H1 (cell line): ENCODE results near the gene MTG1. TPM values are rescaled to one million over a fixed set of nuclear protein-coding genes. Genes with fewer than 3 reads are reported as not detected.

Experiments used
- CTCF ChIA-PET: fragments of 300-600 bp; sonication (Branson Sonifier 250); formaldehyde crosslinking; loops from one replicate; lab custom pipeline; 2021; ENCODE audit not compliant: partially characterized antibody; lab: Charles Lee
- POLR2A ChIA-PET: fragments of 300-600 bp; sonication (Branson Sonifier 250); formaldehyde crosslinking; loops from one replicate; lab custom pipeline; 2021; ENCODE audit warnings: inconsistent platforms; ENCODE audit not compliant: partially characterized antibody; lab: Charles Lee
- DNase-seq, 2 experiments: peaks; one replicate each; pipeline versions ENCODE4 v3.0.0 to v3.0.0-alpha.2; 2010 to 2022; ENCODE audit warnings: low spot score in 2 of 2, low read depth in 1 of 2, mixed read lengths in 1 of 2
- FAIRE-seq: peaks from 2 replicates; lab custom pipeline; 2011; peaks lifted over from hg19 to GRCh38; lab: Jason Lieb, UNC
- H2AFZ ChIP-seq: 2 replicates; pipeline ENCODE4 v1.8.1; 2012; ENCODE audit warnings: low read length, inconsistent platforms
- H2AK5ac ChIP-seq: 2 replicates; pipeline ENCODE4 v1.6.1; 2013; ENCODE audit warnings: low read depth, low read length
- H2BK120ac ChIP-seq: replicated peaks from 2 replicates; pipeline ENCODE3; 2013; ENCODE audit warnings: low read depth, low read length, inconsistent platforms
- H2BK12ac ChIP-seq: 2 replicates; pipeline ENCODE4 v1.6.1; 2013; ENCODE audit warnings: low read depth, low read length
- H2BK15ac ChIP-seq: 2 replicates; pipeline ENCODE4 v1.6.1; 2013; ENCODE audit warnings: low read length
- H2BK20ac ChIP-seq: 2 replicates; pipeline ENCODE4 v1.6.1; 2013; ENCODE audit warnings: low read length
- H2BK5ac ChIP-seq: 2 replicates; pipeline ENCODE4 v1.6.1; 2013; ENCODE audit warnings: low read depth, low read length
- H3K14ac ChIP-seq: 2 replicates; pipeline ENCODE4 v1.6.1; 2013; ENCODE audit warnings: inconsistent platforms; ENCODE audit not compliant: insufficient read length
- H3K18ac ChIP-seq: 2 replicates; pipeline ENCODE4 v1.6.1; 2013; ENCODE audit warnings: low read length; ENCODE audit errors: extremely low read depth
- H3K23ac ChIP-seq: 2 replicates; pipeline ENCODE4 v1.6.1; 2013; ENCODE audit warnings: inconsistent platforms; ENCODE audit not compliant: insufficient read length
- H3K23me2 ChIP-seq: 2 replicates; pipeline ENCODE4 v1.6.1; 2013; ENCODE audit warnings: low read depth, low read length
- H3K27ac ChIP-seq: 2 replicates; pipeline ENCODE4 v1.6.1; 2011; ENCODE audit warnings: low read depth, low read length, inconsistent platforms
- H3K27me3 ChIP-seq, 4 experiments: replicated peaks in 1 of 4; 1 replicate in 1 of 4; 2 replicates in 3 of 4; pipeline versions ENCODE4 v1.6.1 to v1.8.1; 2011 to 2013; ENCODE audit warnings: low read length in 3 of 4, mild to moderate bottlenecking in 3 of 4, inconsistent platforms in 2 of 4, mixed read lengths in 2 of 4, moderate library complexity in 1 of 4; ENCODE audit not compliant: control insufficient read depth in 3 of 4, insufficient read depth in 3 of 4; ENCODE audit errors: extremely low read depth in 1 of 4
- H3K36me3 ChIP-seq, 4 experiments: 2 replicates each; pipeline versions ENCODE4 v1.6.1 to v1.8.1; 2011 to 2013; ENCODE audit warnings: mild to moderate bottlenecking in 4 of 4, low read length in 3 of 4, moderate library complexity in 2 of 4, control low read depth in 1 of 4, inconsistent platforms in 1 of 4; ENCODE audit not compliant: insufficient read depth in 4 of 4, control insufficient read depth in 2 of 4
- H3K4ac ChIP-seq: replicated peaks from 2 replicates; pipeline ENCODE3; 2013; ENCODE audit warnings: low read length, low read depth, mixed read lengths, inconsistent platforms; ENCODE audit not compliant: insufficient read length
- H3K4me1 ChIP-seq, 4 experiments: replicated peaks in 1 of 4; 1 replicate in 1 of 4; 2 replicates in 3 of 4; pipeline versions ENCODE4 v1.6.1 to v1.8.1; 2011 to 2013; ENCODE audit warnings: low read length in 3 of 4, inconsistent platforms in 2 of 4, mixed read lengths in 1 of 4; ENCODE audit not compliant: insufficient read depth in 4 of 4, control insufficient read depth in 3 of 4
- H3K4me2 ChIP-seq, 2 experiments: 2 replicates each; pipeline versions ENCODE4 v1.6.1 to v1.8.1; 2011 to 2013; ENCODE audit warnings: low read depth in 2 of 2, low read length in 2 of 2, control low read depth in 1 of 2, inconsistent platforms in 1 of 2, mild to moderate bottlenecking in 1 of 2; ENCODE audit not compliant: insufficient read depth in 1 of 2
- H3K4me3 ChIP-seq, 4 experiments: fragments of 200-600, 300-600 bp in 1 of 4; sonication (generic), shearing (Covaris generic), sonication (Bioruptor Twin) in 1 of 4; 2 replicates each; pipeline versions ENCODE4 v1.5.1 to v1.8.1; 2011 to 2016; ENCODE audit warnings: low read length in 4 of 4, low read depth in 3 of 4, control low read depth in 2 of 4, inconsistent platforms in 2 of 4, mild to moderate bottlenecking in 2 of 4, mixed read lengths in 1 of 4, moderate library complexity in 1 of 4; ENCODE audit not compliant: insufficient read depth in 2 of 4; ENCODE audit errors: extremely low read depth in 1 of 4
- H3K56ac ChIP-seq: replicated peaks from 2 replicates; pipeline ENCODE3; 2013; ENCODE audit warnings: low read depth, mild to moderate bottlenecking, mixed read lengths, low read length, inconsistent platforms; ENCODE audit not compliant: insufficient read length
- H3K79me1 ChIP-seq: 2 replicates; pipeline ENCODE4 v1.6.1; 2013; ENCODE audit warnings: low read depth, low read length, control low read depth
- H3K79me2 ChIP-seq, 2 experiments: 2 replicates each; pipeline versions ENCODE4 v1.6.1 to v1.8.1; 2012 to 2013; ENCODE audit warnings: low read length in 2 of 2, mild to moderate bottlenecking in 2 of 2, inconsistent platforms in 1 of 2; ENCODE audit not compliant: insufficient read depth in 2 of 2, control insufficient read depth in 1 of 2
- H3K9ac ChIP-seq, 4 experiments: replicated peaks in 1 of 4; 1 replicate in 1 of 4; 2 replicates in 3 of 4; pipeline versions ENCODE4 v1.6.1 to v1.8.1; 2011 to 2013; ENCODE audit warnings: low read depth in 3 of 4, low read length in 3 of 4, control low read depth in 2 of 4, mild to moderate bottlenecking in 2 of 4, moderate library complexity in 2 of 4, inconsistent platforms in 1 of 4; ENCODE audit errors: extremely low read depth in 1 of 4
- H3K9me3 ChIP-seq, 2 experiments: 2 replicates each; pipeline versions ENCODE4 v1.6.1 to v1.8.1; 2012 to 2013; ENCODE audit warnings: mild to moderate bottlenecking in 2 of 2, moderate library complexity in 2 of 2, control low read depth in 1 of 2, inconsistent platforms in 1 of 2, low read depth in 1 of 2, low read length in 1 of 2, mixed read lengths in 1 of 2; ENCODE audit not compliant: insufficient read depth in 2 of 2
- H4K20me1 ChIP-seq, 2 experiments: replicated peaks in 1 of 2; 2 replicates each; pipeline versions ENCODE3 to v1.8.1; 2011 to 2013; ENCODE audit warnings: inconsistent platforms in 2 of 2, low read length in 2 of 2, mild to moderate bottlenecking in 1 of 2; ENCODE audit not compliant: insufficient read depth in 2 of 2, control insufficient read depth in 1 of 2
- H4K5ac ChIP-seq: 2 replicates; pipeline ENCODE4 v1.6.1; 2013; ENCODE audit warnings: low read length, low read depth, mixed read lengths, inconsistent platforms; ENCODE audit not compliant: insufficient read length
- H4K8ac ChIP-seq: 2 replicates; pipeline ENCODE4 v1.8.0; 2013; ENCODE audit warnings: mild to moderate bottlenecking, moderate library complexity, low read length, inconsistent platforms; ENCODE audit not compliant: insufficient read depth; ENCODE audit errors: extremely low read depth
- H4K91ac ChIP-seq: replicated peaks from 2 replicates; pipeline ENCODE3; 2013; ENCODE audit warnings: low read length, mixed read lengths, inconsistent platforms; ENCODE audit not compliant: insufficient read length
- CTCF ChIP-seq, 3 experiments: IDR thresholded peaks; 1 replicate in 2 of 3; 2 replicates in 1 of 3; pipeline versions ENCODE4 v1.5.1 to v1.6.1; 2011; ENCODE audit warnings: low read length in 3 of 3, mild to moderate bottlenecking in 3 of 3, inconsistent platforms in 2 of 3, low read depth in 1 of 3, moderate library complexity in 1 of 3; ENCODE audit not compliant: insufficient read depth in 1 of 3; ENCODE audit errors: control extremely low read depth in 1 of 3
- SIRT6 ChIP-seq: IDR thresholded peaks from one replicate; pipeline ENCODE4 v1.7.1; 2012; ENCODE audit warnings: low read length, inconsistent platforms
- SP2 ChIP-seq: IDR thresholded peaks from 2 replicates; pipeline ENCODE4 v1.6.1; 2012; ENCODE audit warnings: mild to moderate bottlenecking, low read length, inconsistent platforms
- YY1 ChIP-seq: IDR thresholded peaks from 2 replicates; pipeline ENCODE4 v1.6.1; 2011; ENCODE audit warnings: low read depth, mild to moderate bottlenecking, low read length
- WGBS, 2 experiments: shearing (Covaris generic) in 1 of 2; methylation state at CpG; one replicate each; pipeline versions ENCODE4 v1.1.6 to v1.1.7; 2013 to 2015; ENCODE audit warnings: low lambda C conversion rate in 2 of 2, mixed read lengths in 2 of 2, inconsistent platforms in 1 of 2, low coverage in 1 of 2, missing lambda C conversion rate in 1 of 2; ENCODE audit not compliant: insufficient replicate concordance in 2 of 2, insufficient coverage in 1 of 2, insufficient read length in 1 of 2; ENCODE audit errors: extremely low coverage in 1 of 2, missing lambda C conversion rate in 1 of 2; 5-methylcytosine and 5-hydroxymethylcytosine counted together
- polyA plus RNA-seq, 7 experiments: library from polyadenylated mRNA; depleted of rRNA in 3 of 7; stranded (reverse) in 5 of 7; unstranded in 2 of 7; fragments of >200 nt in 5 of 7; fragments of 200-250 nt in 2 of 7; gene quantifications; 1 replicate in 5 of 7; 2 replicates in 1 of 7; 4 replicates in 1 of 7; pipeline versions ENCODE4 v1.2.1 to v1.2.3, GENCODE V29; 2011 to 2013; ENCODE audit warnings: missing spikeins in 2 of 7, mixed read lengths in 2 of 7
- total RNA-seq: library from RNA; stranded (reverse); fragmentation: NEBNext Ultra II Directional; extraction: Animal tissue kit (Norgen Biotek cat#: 25700); gene quantifications from 2 replicates; pipeline ENCODE4 v1.2.1, GENCODE V29; 2021
- TF ChIP-seq, protein P1 (sequence below): IDR thresholded peaks from 2 replicates; pipeline ENCODE4 v1.6.1; 2012; ENCODE audit warnings: inconsistent platforms

MTG1 gene
- total and polyA plus RNA-seq, 2 of the 8 experiments (the other 6 are each of a cell fraction or from before 2014, with no cell fraction given): 56.6 to 81.6 TPM

DNA sequence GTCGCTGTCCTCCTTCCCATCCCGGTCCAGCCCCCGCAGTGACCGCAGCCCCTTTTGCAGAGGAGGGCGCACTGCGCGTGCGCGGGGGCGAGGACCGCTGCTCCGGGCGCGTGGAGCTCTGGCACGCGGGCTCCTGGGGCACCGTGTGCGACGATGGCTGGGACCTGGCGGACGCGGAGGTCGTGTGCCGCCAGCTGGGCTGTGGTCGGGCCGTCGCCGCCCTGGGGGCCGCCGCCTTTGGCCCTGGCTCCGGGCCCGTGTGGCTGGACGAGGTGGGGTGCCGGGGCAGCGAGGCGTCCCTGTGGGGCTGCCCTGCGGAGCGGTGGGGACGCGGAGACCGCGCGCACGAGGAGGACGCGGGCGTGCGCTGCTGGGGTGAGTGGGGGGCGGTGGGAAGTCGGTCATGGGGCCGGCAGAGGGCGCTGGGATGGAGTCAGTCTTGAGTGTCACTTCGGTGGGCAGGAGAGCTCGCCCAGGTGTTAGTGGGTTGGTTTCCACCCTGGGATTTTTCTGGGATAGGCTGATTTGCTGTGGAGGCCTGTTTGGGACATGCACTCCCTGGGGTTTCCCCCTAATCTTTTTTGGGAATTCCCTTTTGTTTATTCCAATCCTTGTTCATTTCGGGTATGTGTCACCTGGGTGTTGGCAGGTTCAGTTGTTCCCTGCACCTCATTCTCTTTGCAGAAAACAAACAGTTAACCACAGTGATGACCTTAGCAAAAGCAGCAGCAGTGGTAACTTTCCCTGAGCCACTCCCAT lies 71.4 kb downstream of the MTG1 start:
- DNase-seq: no peak
- Histone ChIP-seq H3K9ac (no peak overlapping the region), H3K36me3 (no peaks in the 10 kb centered on the region), H2BK15ac (no peak overlapping the region), H4K8ac (no peak overlapping the region), H3K79me1 (no peaks in the 10 kb centered on the region), H3K18ac (no peak overlapping the region), H4K91ac (no peak overlapping the region), H3K23ac (no peak overlapping the region), H2AFZ (no peak overlapping the region), H3K4me3 (no peak overlapping the region), H3K4me1 (no peaks in the 10 kb centered on the region), H2BK5ac (no peak overlapping the region), H3K4ac (no peak overlapping the region), H3K27ac (no peak overlapping the region), H3K27me3 (no peaks in the 10 kb centered on the region), H2AK5ac (no peak overlapping the region), H3K14ac (no peak overlapping the region), H3K23me2 (no peaks in the 10 kb centered on the region), H3K79me2 (no peaks in the 10 kb centered on the region), H3K9me3 (peaks cover 61 to 73% of the 10 kb centered on the region in 2 experiments), H3K56ac (no peak overlapping the region), H4K5ac (no peak overlapping the region), H2BK120ac (no peak overlapping the region), H2BK12ac (no peak overlapping the region), H2BK20ac (no peak overlapping the region), H3K4me2 (no peak overlapping the region), H4K20me1 (no peaks in the 10 kb centered on the region)
- FAIRE-seq: no peak
- CTCF ChIA-PET: interaction anchor here (1.7 kb wide), 1 partner anchor 136 kb away, joined by 4 read pairs; no protein-coding TSS in a partner anchor
- POLR2A ChIA-PET: no interaction called here
- TF ChIP-seq SP2: no peak
- no peak for TF ChIP-seq YY1
- TF ChIP-seq SIRT6: no peak
- TF ChIP-seq CTCF (IDR thresholded peaks at IDR 0.05; ENCODE audit: control extremely low read depth in 1 of 3, insufficient read depth in 1 of 3, low read depth in 1 of 3, low read length in 3 of 3): no peak
- TF ChIP-seq, protein P1, sequence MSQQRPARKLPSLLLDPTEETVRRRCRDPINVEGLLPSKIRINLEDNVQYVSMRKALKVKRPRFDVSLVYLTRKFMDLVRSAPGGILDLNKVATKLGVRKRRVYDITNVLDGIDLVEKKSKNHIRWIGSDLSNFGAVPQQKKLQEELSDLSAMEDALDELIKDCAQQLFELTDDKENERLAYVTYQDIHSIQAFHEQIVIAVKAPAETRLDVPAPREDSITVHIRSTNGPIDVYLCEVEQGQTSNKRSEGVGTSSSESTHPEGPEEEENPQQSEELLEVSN: no peak
- 90% methylated on average over 42 of the region's 55 CpGs; no CpG with 5 or more reads in 1 of the 2 experiments for WGBS, 2 experiments
